Measurements from ENCODE around the gene OBSCN. TPM values are rescaled to one million over a fixed set of nuclear protein-coding genes. Genes with fewer than 3 reads are reported as not detected.

OBSCN gene
- total RNA-seq, 1 experiment from 2014 or later: 5.6 TPM

DNA sequence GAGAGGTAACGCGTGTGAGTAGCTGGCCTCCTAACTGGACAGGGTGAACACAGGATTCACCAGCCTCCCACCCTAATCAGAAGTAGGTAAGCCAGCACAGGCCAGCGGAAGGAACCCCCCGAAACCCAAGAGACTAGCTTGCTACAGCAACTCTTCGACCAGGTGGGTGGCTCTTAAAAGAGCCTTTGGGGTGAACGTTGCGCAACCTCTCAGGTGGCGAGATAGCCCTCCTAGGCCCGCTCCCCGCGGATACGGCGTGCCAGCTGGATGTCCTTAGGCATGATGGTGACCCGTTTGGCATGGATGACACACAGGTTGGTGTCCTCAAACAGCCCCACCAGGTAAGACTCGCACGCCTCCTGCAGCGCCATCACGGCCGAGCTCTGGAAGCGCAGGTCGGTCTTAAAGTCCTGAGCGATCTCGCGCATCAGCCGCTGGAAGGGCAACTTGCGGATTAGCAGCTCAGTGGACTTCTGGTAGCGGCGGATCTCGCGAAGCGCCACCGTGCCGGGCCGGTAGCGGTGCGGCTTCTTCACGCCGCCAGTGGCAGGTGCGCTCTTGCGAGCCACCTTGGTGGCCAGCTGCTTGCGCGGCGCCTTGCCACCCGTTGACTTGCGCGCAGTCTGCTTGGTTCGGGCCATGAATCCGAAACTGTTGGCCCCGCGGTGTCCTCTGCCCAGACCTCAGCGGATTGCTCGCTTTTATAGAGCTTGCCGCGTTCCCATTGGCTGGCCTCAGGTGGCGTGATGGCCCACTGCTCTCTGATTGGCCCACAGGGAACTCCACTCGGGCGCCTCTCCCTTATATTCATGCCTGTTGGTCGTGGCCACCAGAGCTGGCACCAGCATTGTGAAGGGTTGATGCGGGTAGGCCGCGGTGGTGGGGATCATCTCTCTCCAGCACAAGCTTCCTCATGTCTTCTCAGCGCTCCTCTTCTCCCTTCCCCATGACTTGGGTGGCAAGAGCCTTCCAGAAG is 217.1 kb downstream of the OBSCN start:
- no peak for DNase-seq
- BruUV-seq (replicated peaks): no TSS peak
- Mint-ChIP-seq H3K9me3 (ENCODE audit: unreplicated experiment) (peaks cover 13% of the 10 kb centered on the region), H3K4me1 (ENCODE audit: low read depth, unreplicated experiment) (peaks cover 15% of the 10 kb centered on the region), H3K4me3 (ENCODE audit: unreplicated experiment) (no peak overlapping the region), H3K27ac (ENCODE audit: unreplicated experiment) (no peak overlapping the region), H3K36me3 (ENCODE audit: insufficient read depth, unreplicated experiment) (peaks cover 4% of the 10 kb centered on the region), H3K27me3 (ENCODE audit: insufficient read depth, unreplicated experiment) (no peaks in the 10 kb centered on the region)
- Histone ChIP-seq H3K27me3 (replicated peaks; ENCODE audit: control insufficient read depth, insufficient read depth, low read length) (no peaks in the 10 kb centered on the region), H3K4me1 (peaks cover 7% of the 10 kb centered on the region), H3K36me3 (ENCODE audit: control insufficient read depth, insufficient read depth, low read length) (no peaks in the 10 kb centered on the region), H3K4me3 (ENCODE audit: low read depth, low read length) (no peak overlapping the region), H3K9me3 (0 out of 2 replicates have a peak, but pooled peaks cover 5% of the 10 kb centered on the region)
- CTCF ChIA-PET: interaction anchor here (0.6 to 1.1 kb wide), 2 partner anchors 9 to 319 kb away, joined by 3 read pairs; no protein-coding TSS in a partner anchor
- intact Hi-C loops (cut with micrococcal nuclease; ENCODE audit: unreplicated experiment): no loop called here
- POLR2A ChIA-PET: interaction anchor here (1.2 kb wide), 1 partner anchor 8 kb away, joined by 3 read pairs; no protein-coding TSS in a partner anchor
- TF ChIP-seq, protein P1, sequence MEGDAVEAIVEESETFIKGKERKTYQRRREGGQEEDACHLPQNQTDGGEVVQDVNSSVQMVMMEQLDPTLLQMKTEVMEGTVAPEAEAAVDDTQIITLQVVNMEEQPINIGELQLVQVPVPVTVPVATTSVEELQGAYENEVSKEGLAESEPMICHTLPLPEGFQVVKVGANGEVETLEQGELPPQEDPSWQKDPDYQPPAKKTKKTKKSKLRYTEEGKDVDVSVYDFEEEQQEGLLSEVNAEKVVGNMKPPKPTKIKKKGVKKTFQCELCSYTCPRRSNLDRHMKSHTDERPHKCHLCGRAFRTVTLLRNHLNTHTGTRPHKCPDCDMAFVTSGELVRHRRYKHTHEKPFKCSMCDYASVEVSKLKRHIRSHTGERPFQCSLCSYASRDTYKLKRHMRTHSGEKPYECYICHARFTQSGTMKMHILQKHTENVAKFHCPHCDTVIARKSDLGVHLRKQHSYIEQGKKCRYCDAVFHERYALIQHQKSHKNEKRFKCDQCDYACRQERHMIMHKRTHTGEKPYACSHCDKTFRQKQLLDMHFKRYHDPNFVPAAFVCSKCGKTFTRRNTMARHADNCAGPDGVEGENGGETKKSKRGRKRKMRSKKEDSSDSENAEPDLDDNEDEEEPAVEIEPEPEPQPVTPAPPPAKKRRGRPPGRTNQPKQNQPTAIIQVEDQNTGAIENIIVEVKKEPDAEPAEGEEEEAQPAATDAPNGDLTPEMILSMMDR (IDR thresholded peaks at IDR 0.05; ENCODE audit: insufficient read depth in 1 of 2, low read depth in 1 of 2, low read length in 1 of 2, severe bottlenecking in 1 of 2, unreplicated experiment in 1 of 2): no peak

DNA sequence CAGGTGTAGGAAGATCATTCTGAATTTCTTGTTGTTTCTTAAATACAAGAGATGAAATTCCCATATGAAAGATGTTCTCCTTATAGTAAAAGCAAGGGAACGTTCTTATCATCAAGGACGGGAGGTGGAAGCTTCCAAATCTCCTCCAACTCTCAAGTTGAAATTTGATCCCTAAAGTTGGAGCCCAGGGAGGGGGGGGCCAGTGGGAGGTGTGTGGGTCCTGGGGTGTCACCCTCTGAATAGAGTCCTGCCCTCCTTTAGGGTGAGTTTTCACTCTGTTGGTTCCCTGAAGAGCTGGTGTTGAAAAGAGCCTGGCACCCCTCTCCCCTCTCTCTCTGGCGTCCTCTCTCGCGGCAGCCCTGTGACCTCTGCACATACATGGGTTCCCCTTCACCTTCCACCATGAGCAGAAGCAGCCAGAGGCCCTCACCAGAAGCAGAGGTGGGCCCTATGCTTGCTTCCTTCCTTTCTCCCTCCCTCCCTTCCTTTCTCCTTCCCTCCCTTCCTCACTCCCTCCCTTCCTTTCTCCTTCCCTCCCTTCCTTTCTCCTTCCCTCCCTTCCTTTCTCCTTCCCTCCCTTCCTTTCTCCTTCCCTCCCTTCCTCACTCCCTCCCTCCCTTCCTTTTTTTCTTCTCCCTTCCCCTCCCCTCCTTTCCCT is 218.8 kb downstream of the OBSCN start:
- H3K4me3 Mint-ChIP-seq (ENCODE audit: unreplicated experiment): no peak overlapping the region
- Histone ChIP-seq H3K36me3 (ENCODE audit: control insufficient read depth, insufficient read depth, low read length) (no peaks in the 10 kb centered on the region; the same call in 1 of the 2 replicates), H3K4me3 (ENCODE audit: low read depth, low read length) (no peak overlapping the region), H3K9me3 (no peaks in the 10 kb centered on the region), H3K4me1 (peaks cover 7% of the 10 kb centered on the region), H3K27me3 (replicated peaks; ENCODE audit: control insufficient read depth, insufficient read depth, low read length) (no peaks in the 10 kb centered on the region)
- H3K9me3 Mint-ChIP-seq (ENCODE audit: unreplicated experiment): peaks cover 6% of the 10 kb centered on the region
- POLR2A ChIA-PET: interaction anchor here (0.6 kb wide), 1 partner anchor 32 kb away, joined by 3 read pairs; no protein-coding TSS in a partner anchor
- no peaks in the 10 kb centered on the region for H3K27me3 Mint-ChIP-seq (ENCODE audit: insufficient read depth, unreplicated experiment)
- no peak overlapping the region for H3K27ac Mint-ChIP-seq (ENCODE audit: unreplicated experiment)
- DNase-seq: no peak
- peaks cover 8% of the 10 kb centered on the region for H3K4me1 Mint-ChIP-seq (ENCODE audit: low read depth, unreplicated experiment)
- BruUV-seq (replicated peaks): no TSS peak
- peaks cover 4% of the 10 kb centered on the region for H3K36me3 Mint-ChIP-seq (ENCODE audit: insufficient read depth, unreplicated experiment)
- TF ChIP-seq, protein P1 (IDR thresholded peaks at IDR 0.05; ENCODE audit: insufficient read depth in 1 of 2, low read depth in 1 of 2, low read length in 1 of 2, severe bottlenecking in 1 of 2, unreplicated experiment in 1 of 2): no peak
- intact Hi-C loops (cut with micrococcal nuclease; ENCODE audit: unreplicated experiment): no loop called here
- CTCF ChIA-PET: no interaction called here

DNA sequence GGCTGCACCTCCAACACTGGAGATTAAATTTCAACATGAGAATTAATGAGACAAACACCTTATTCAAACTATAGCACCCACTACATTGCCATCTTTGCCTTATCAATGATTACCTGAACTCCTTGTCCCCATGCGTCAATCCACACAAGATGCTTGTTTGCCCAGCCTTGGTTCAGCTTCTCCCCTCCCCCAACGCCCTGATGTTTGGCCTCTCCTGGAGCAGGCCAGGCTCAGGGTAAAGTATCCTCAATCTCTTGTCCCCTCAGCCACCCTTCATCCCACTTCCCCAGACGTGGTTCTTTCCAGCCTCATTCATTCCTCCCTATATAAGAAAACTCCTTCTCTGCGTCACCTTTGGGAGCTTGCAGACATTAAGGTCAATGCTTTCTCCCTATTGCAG is 220.6 kb downstream of the OBSCN start:
- no peak overlapping the region for H3K4me3 ChIP-seq (ENCODE audit: low read depth, low read length)

More for the DNA sequence above, 220.6 kb downstream of the OBSCN start:
- Mint-ChIP-seq H3K27ac (ENCODE audit: unreplicated experiment) (no peak overlapping the region), H3K36me3 (ENCODE audit: insufficient read depth, unreplicated experiment) (peaks cover 13% of the 10 kb centered on the region), H3K9me3 (ENCODE audit: unreplicated experiment) (no peaks in the 10 kb centered on the region), H3K27me3 (ENCODE audit: insufficient read depth, unreplicated experiment) (no peaks in the 10 kb centered on the region), H3K4me1 (ENCODE audit: low read depth, unreplicated experiment) (peaks cover 21% of the 10 kb centered on the region), H3K4me3 (ENCODE audit: unreplicated experiment) (no peak overlapping the region)
- ChIA-PET CTCF (no interaction called here), POLR2A (interaction anchor here (0.8 kb wide), 1 partner anchor 29 kb away, joined by 3 read pairs; no protein-coding TSS in a partner anchor)
- H3K9me3 ChIP-seq: no peaks in the 10 kb centered on the region
- no peaks in the 10 kb centered on the region; the same call in 1 of the 2 replicates for H3K36me3 ChIP-seq (ENCODE audit: control insufficient read depth, insufficient read depth, low read length)
- TF ChIP-seq, protein P1 (IDR thresholded peaks at IDR 0.05; ENCODE audit: insufficient read depth in 1 of 2, low read depth in 1 of 2, low read length in 1 of 2, severe bottlenecking in 1 of 2, unreplicated experiment in 1 of 2): no peak
- peak in 1 of 2 experiments; percentile 15 for DNase-seq
- BruUV-seq (replicated peaks): no TSS peak
- intact Hi-C loops (cut with micrococcal nuclease; ENCODE audit: unreplicated experiment): no loop called here
- H3K27me3 ChIP-seq (replicated peaks; ENCODE audit: control insufficient read depth, insufficient read depth, low read length): no peaks in the 10 kb centered on the region
- peaks cover 24% of the 10 kb centered on the region for H3K4me1 ChIP-seq
